HepG2 (cell line): ENCODE results near the gene RFFL. TPM values are rescaled to one million over a fixed set of nuclear protein-coding genes. Genes with fewer than 3 reads are reported as not detected.
A peak's percentile ranks its signal among the peaks of the same experiment; 100 is the strongest.

Experiments
- ARID5B ChIP-seq: IDR thresholded peaks from 2 replicates; pipeline ENCODE4 v1.4.0; 2020; ENCODE audit warnings: mild to moderate bottlenecking, missing genetic modification reagents
- ARNT2 ChIP-seq: sonication (generic); formaldehyde crosslinking; IDR thresholded peaks from 2 replicates; pipeline ENCODE4 v1.8.0; 2022; ENCODE audit warnings: mild to moderate bottlenecking, low read depth, missing genetic modification reagents, moderate library complexity
- ATAD3A ChIP-seq: sonication (generic); formaldehyde crosslinking; IDR thresholded peaks from 2 replicates; pipeline ENCODE4 v1.4.0; 2020; ENCODE audit warnings: missing genetic modification reagents
- CBX5 ChIP-seq: sonication (generic); formaldehyde crosslinking; IDR thresholded peaks from 2 replicates; pipeline ENCODE4 v1.4.0; 2020; ENCODE audit warnings: missing genetic modification reagents, borderline replicate concordance
- CEBPG ChIP-seq: IDR thresholded peaks from 2 replicates; pipeline ENCODE4 v1.6.1; 2016
- CREB1 ChIP-seq, 2 experiments: fragments of 450-650 bp in 1 of 2; IDR thresholded peaks; 2 replicates each; pipeline ENCODE4 v1.6.1; 2016 to 2017; ENCODE audit warnings: control low read depth in 1 of 2, mild to moderate bottlenecking in 1 of 2, missing compliant biosample characterization in 1 of 2, missing genetic modification characterization in 1 of 2
- DMAP1 ChIP-seq: IDR thresholded peaks from 2 replicates; pipeline ENCODE4 v1.6.1; 2016
- EED ChIP-seq: sonication (generic); formaldehyde crosslinking; IDR thresholded peaks from 2 replicates; pipeline ENCODE4 v1.5.0; 2020; ENCODE audit warnings: mild to moderate bottlenecking, missing genetic modification reagents
- ETS1 ChIP-seq: sonication (generic); formaldehyde crosslinking; IDR thresholded peaks from 2 replicates; pipeline ENCODE4 v1.4.0; 2020; ENCODE audit warnings: missing genetic modification reagents
- FOXK2 ChIP-seq: fragments of 450-650 bp; IDR thresholded peaks from 2 replicates; pipeline ENCODE4 v1.6.1; 2016
- GTF2F1 ChIP-seq: fragments of 150-350 bp; IDR thresholded peaks from 2 replicates; pipeline ENCODE4 v1.6.1; 2014; ENCODE audit warnings: low read length
- KLF9 ChIP-seq: IDR thresholded peaks from 2 replicates; pipeline ENCODE4 v1.6.1; 2016; ENCODE audit warnings: low read depth
- MBD4 ChIP-seq: IDR thresholded peaks from 2 replicates; pipeline ENCODE4 v1.6.1; 2012; ENCODE audit warnings: low read length, inconsistent platforms, borderline replicate concordance
- MED8 ChIP-seq: sonication (generic); formaldehyde crosslinking; IDR thresholded peaks from 2 replicates; pipeline ENCODE4 v1.8.1; 2023; ENCODE audit warnings: mild to moderate bottlenecking, missing genetic modification reagents; ENCODE audit not compliant: insufficient replicate concordance
- NCOA1 ChIP-seq: sonication (generic); formaldehyde crosslinking; IDR thresholded peaks from 2 replicates; pipeline ENCODE4 v1.9.0; 2021; ENCODE audit warnings: missing genetic modification reagents
- NFE2L2 ChIP-seq: fragments of 150-350 bp; IDR thresholded peaks from 2 replicates; pipeline ENCODE4 v1.6.1; 2014; ENCODE audit warnings: low read length
- PBX3 ChIP-seq: sonication (generic); formaldehyde crosslinking; IDR thresholded peaks from 2 replicates; pipeline ENCODE4 v1.8.1; 2023; ENCODE audit warnings: missing genetic modification reagents, inconsistent platforms, borderline replicate concordance
- RFX3 ChIP-seq: IDR thresholded peaks from 2 replicates; pipeline ENCODE4 v1.6.1; 2016; ENCODE audit warnings: missing biosample characterization, missing genetic modification reagents
- STAG1 ChIP-seq: sonication (generic); formaldehyde crosslinking; IDR thresholded peaks from 2 replicates; pipeline ENCODE4 v1.4.0; 2020; ENCODE audit warnings: missing genetic modification reagents
- ZBTB7A ChIP-seq: sonication (generic); formaldehyde crosslinking; IDR thresholded peaks from 2 replicates; pipeline ENCODE4 v1.8.0; 2022; ENCODE audit warnings: mild to moderate bottlenecking, missing genetic modification reagents
- ZNF414 ChIP-seq: sonication (generic); formaldehyde crosslinking; IDR thresholded peaks from 2 replicates; pipeline ENCODE4 v1.5.0; 2020; ENCODE audit warnings: missing genetic modification reagents
- ZNF432 ChIP-seq: sonication (generic); formaldehyde crosslinking; IDR thresholded peaks from 2 replicates; pipeline ENCODE4 v1.5.0; 2020; ENCODE audit warnings: missing genetic modification reagents, mild to moderate bottlenecking, borderline replicate concordance
- ZNF747 ChIP-seq: sonication (generic); formaldehyde crosslinking; IDR thresholded peaks from 2 replicates; pipeline ENCODE4 v1.8.1; 2023; ENCODE audit warnings: missing genetic modification reagents, mild to moderate bottlenecking, borderline replicate concordance
- ZNF780A ChIP-seq: sonication (generic); formaldehyde crosslinking; IDR thresholded peaks from 2 replicates; pipeline ENCODE4 v1.8.0; 2022; ENCODE audit warnings: mild to moderate bottlenecking, missing genetic modification reagents, moderate library complexity
- polyA plus RNA-seq, 8 experiments: library from polyadenylated mRNA; depleted of rRNA in 3 of 8; stranded (reverse) in 7 of 8; unstranded in 1 of 8; fragments of >200 nt; fragmentation: Illumina TruSeq in 4 of 8; extraction: Trizol in 4 of 8; gene quantifications; 2 replicates each; pipeline versions ENCODE4 v1.2.1 to v1.2.3, GENCODE V29; 2011 to 2016; ENCODE audit warnings: low read depth in 4 of 8, missing spikeins in 1 of 8, mixed read lengths in 1 of 8; ENCODE audit not compliant: insufficient read depth in 1 of 8
- total RNA-seq, 5 experiments: library from RNA; depleted of rRNA; stranded (reverse); fragments of >200 nt; fragmentation: Illumina TruSeq; extraction: Trizol; gene quantifications; 2 replicates each; pipeline ENCODE4 v1.2.3, GENCODE V29; 2016; ENCODE audit warnings: low read depth in 1 of 5

The RFFL gene
- total and polyA plus RNA-seq, 2 of the 13 experiments (the other 11 are each of a cell fraction or from before 2014, with no cell fraction given): 24.3 to 48.6 TPM

GRCh38 chr17:34980681-34981537 is 82.6 kb downstream of the RFFL start (continued):
- peak; percentile 1; the same call in 1 of the 2 replicates for TF ChIP-seq CREB1 (IDR thresholded peaks at IDR 0.05)
- TF ChIP-seq CREB1 (CRISPR knock-in tag; IDR thresholded peaks at IDR 0.05): no peak
- 0 out of 2 replicates have a peak, but pooled peaks have one; percentile 7 for TF ChIP-seq CEBPG (CRISPR knock-in tag)
- TF ChIP-seq NCOA1 (CRISPR knock-in tag): peak; percentile 82; the same call in 1 of the 2 replicates
- peak; percentile 57; the same call in 1 of the 2 replicates for TF ChIP-seq EED (CRISPR knock-in tag)
- TF ChIP-seq RFX3 (CRISPR knock-in tag): no peak
- no peak for TF ChIP-seq ZNF414 (CRISPR knock-in tag)
- TF ChIP-seq MBD4: no peak
- TF ChIP-seq ETS1: no peak
- peak; percentile 67; the same call in 1 of the 2 replicates for TF ChIP-seq ZBTB7A (CRISPR knock-in tag)
- TF ChIP-seq KLF9 (CRISPR knock-in tag): no peak
- TF ChIP-seq ARID5B (CRISPR knock-in tag): peak; percentile 14; the same call in 1 of the 2 replicates
- no peak for TF ChIP-seq ZNF432 (CRISPR knock-in tag)
- TF ChIP-seq ATAD3A (CRISPR knock-in tag): no peak
- 0 out of 2 replicates have a peak, but pooled peaks have one; percentile 39 for TF ChIP-seq ZNF780A (CRISPR knock-in tag)
- peak; percentile 50; the same call in 1 of the 2 replicates for TF ChIP-seq CBX5 (CRISPR knock-in tag)
- TF ChIP-seq MED8 (CRISPR knock-in tag): no peak
- peak; percentile 18 for TF ChIP-seq DMAP1
- TF ChIP-seq GTF2F1: no peak
- TF ChIP-seq NFE2L2: no peak
- no peak for TF ChIP-seq PBX3 (CRISPR knock-in tag)
- TF ChIP-seq FOXK2: no peak
- TF ChIP-seq ZNF747 (CRISPR knock-in tag): peak; percentile 56; the same call in 1 of the 2 replicates
- TF ChIP-seq ARNT2 (CRISPR knock-in tag): 0 out of 2 replicates have a peak, but pooled peaks have one; percentile 21
- peak; percentile 37 for TF ChIP-seq STAG1
